GM13976 (cell line): ENCODE data around the gene TMEM238.

Source experiments
- DNase-seq: peaks from one replicate; pipeline ENCODE4 v3.0.0; 2012; ENCODE audit warnings: low spot score
- in situ Hi-C: fragments of 300-500 bp; cut with MboI; formaldehyde crosslinking; loops from one replicate; pipeline ENCODE4 v1.12.0; 2022; ENCODE audit warnings: low sequenced_read_pairs, mixed read lengths, inconsistent platforms; ENCODE audit not compliant: unreplicated experiment
- TF ChIP-seq, protein P1 (sequence below): IDR thresholded peaks from 2 replicates; pipeline ENCODE4 v1.5.1; 2012; ENCODE audit warnings: borderline replicate concordance, mild to moderate bottlenecking; ENCODE audit not compliant: insufficient read depth; ENCODE audit errors: extremely low read depth, missing control alignments, control extremely low read depth

Gene TMEM238, protein sequence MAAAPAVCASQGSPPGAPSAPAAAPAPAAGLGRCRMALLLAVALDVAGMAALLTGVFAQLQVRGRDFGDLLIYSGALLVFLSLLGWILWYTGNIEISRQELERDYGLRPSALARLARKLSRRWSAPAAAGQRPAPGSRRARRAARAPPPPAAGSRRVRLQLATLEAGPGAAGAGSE

DNA sequence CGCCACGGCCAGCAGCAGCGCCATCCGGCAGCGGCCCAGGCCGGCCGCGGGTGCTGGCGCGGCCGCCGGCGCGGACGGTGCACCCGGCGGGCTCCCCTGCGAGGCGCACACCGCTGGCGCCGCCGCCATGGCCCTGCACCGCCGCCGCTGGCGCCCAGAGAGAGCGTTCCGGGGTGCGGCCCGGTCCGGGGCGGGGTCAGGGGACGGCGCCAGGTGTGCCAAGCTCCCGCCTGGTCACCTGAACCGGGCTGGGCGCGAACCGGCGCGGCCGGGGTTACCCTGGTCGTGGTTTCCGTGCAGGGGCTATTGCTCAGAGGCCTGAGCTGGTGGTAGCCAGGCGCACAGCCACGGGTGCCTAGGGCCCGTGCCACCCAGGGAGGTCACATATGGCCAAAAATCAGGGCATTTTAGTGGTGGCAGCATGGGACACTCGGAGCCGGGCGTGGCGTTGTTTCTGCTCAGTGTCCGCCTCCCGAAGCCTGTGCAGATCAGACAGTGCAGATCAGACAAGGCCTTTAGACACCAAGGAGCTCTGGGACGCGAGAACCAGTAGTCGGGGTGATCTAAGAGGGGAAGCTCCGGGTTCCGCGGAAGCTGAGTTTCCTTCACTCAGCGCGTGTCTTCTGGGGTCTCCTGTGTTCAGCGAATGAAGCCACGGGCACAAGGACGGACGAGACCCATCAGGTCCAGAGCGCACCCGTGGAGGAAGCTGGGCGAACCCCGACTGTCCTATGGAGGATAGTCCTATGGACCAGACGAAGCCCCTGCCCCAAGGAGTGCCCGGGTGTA, at the start of gene TMEM238:
TSS of gene TMEM238 (minus strand) at position 162 of the 789 bp plus-strand sequence. CDS start at position 129, 33 bp downstream.
- in situ Hi-C loops = no loop called here
- DNase-seq = no peak
- TF ChIP-seq, protein P1, sequence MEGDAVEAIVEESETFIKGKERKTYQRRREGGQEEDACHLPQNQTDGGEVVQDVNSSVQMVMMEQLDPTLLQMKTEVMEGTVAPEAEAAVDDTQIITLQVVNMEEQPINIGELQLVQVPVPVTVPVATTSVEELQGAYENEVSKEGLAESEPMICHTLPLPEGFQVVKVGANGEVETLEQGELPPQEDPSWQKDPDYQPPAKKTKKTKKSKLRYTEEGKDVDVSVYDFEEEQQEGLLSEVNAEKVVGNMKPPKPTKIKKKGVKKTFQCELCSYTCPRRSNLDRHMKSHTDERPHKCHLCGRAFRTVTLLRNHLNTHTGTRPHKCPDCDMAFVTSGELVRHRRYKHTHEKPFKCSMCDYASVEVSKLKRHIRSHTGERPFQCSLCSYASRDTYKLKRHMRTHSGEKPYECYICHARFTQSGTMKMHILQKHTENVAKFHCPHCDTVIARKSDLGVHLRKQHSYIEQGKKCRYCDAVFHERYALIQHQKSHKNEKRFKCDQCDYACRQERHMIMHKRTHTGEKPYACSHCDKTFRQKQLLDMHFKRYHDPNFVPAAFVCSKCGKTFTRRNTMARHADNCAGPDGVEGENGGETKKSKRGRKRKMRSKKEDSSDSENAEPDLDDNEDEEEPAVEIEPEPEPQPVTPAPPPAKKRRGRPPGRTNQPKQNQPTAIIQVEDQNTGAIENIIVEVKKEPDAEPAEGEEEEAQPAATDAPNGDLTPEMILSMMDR = no peak

DNA sequence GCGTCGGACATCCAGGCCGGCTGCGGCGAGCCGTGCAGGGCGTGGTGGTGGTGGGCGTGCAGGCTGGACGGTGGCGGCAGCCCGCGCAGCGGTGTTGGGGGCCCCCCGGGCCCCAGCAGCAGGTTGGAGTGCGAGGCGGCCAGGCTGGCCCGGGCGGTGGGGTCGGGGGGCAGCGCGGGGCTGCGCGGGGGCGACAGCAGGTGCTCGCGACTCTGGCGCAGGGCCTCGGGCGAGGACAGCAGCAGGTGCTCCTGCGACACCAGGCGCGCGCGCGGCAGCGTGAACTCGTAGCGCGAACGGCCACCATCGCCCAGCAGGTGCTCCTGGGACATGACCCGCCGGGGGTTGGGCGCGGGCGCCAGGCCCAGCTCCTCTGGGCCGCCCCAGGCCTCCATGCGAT, 49.2 kb upstream of the TMEM238 start:
- no peak for DNase-seq
- TF ChIP-seq, protein P1 = no peak
- in situ Hi-C loops = no loop called here

DNA sequence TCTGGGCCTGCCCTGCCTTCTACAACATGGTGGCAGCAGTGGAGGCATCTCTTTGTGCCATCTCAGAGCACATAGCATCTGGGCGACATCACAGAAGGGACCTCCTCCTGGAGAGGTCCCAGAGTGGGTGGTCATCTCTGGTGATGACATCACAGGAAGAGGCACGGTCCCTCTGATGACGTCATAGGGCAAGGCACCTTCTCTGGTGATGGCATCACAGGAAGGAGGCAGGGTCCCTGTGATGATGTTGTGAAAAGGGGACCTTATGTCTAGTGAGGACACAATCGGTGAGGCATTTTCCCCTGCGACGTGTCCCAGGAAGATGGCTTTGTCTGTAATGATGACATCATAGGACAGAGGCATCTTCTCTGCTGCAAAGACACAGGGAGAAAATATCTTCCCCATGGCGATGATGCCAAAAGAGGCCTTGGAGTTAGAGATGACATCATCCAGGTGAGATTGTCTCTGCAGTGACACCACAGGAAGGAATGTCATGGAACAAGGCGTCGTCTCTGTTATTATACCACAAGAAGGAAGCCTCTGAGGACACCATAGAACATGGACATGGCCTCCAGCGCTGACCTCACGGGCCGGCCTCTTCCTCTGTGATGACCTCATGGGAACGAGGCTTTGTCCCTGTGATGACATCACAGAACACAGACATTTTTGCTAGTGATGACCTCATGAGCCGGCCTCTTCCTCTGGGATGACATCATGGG, 48.3 kb upstream of the TMEM238 start:
- in situ Hi-C loops = no loop called here
- TF ChIP-seq, protein P1 = no peak
- no peak for DNase-seq

DNA sequence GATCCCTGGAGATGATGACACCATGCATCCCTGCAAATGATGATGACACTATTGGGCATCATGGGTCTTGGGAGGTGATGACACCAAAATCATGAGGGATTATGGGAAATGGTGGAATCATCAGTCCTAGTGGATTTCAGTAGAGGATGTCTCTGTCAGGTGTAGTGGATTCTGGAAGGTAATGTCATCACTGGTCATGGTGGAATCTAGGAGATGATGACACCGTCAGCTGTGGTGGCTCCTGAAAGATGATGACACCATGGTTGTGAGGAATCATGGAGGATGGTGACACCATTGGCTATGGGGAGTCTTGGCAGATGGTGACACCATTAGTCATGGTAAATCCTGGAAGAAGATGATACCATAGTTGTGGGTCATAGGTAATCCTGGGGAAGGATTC, 47.1 kb upstream of the TMEM238 start:
- in situ Hi-C loops = no loop called here
- TF ChIP-seq, protein P1 = no peak
- DNase-seq = no peak

DNA sequence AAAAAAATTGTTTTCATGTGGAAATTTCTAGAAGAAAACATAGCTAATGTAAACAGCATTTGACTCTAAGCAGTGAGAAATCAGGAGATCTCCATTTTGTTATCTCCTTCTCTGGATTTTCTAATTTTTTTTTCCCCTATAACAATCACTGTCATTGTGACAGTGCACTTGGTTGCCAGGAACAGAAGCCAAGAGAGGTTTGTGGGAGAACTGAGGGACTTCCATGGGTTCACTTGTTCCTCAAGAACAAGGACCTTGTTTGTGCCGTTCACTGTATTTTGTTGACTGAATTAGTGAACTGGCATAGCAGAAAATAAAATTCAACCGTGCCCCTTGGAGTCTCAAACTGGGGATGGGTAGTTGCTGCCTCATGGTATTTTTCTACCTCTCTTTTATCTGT, 42.0 kb upstream of the TMEM238 start:
- DNase-seq = no peak
- TF ChIP-seq, protein P1 = no peak
- in situ Hi-C loops = no loop called here

DNA sequence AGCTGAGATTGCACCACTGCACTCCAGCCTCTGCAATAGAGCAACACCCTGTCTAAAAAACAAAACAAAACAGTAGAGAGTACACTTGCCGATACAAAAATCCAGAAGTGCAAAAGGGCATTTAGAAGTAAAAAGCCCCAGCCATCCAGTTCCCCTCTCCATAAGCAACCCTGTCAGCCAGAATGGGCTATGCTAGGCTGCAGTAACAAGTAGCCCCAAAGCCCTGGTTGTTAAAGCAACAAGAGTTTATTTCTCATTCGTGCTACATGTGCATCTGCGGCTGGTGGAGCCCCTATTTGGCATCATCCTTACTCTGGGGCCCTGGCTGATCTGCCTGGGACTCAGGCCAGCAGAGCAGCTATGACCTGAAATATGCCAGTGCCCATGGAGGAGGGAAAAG, 40.4 kb upstream of the TMEM238 start:
- in situ Hi-C loops = no loop called here
- TF ChIP-seq, protein P1 = no peak
- no peak for DNase-seq
